Stimulated activated CD4-positive, alpha-beta T cell treated with anti-CD3 and anti-CD28 coated beads, Interleukin-12 subunit alpha, Interleukin-12 subunit beta, amount 100 ng/mL, for 24 hours (primary cell): ENCODE data around the gene PALM3.
"Not testable (repeated sequence)": the region's sequence is repeated elsewhere in the genome, so short reads cannot be mapped to it uniquely, and the experiment has no call there.

Experiments
- DNase-seq, 2 experiments: peaks; one replicate each; pipeline ENCODE4 v3.0.0-alpha.2; 2020; ENCODE audit warnings: low read depth in 2 of 2

PALM3 gene

GRCh38 chr19:14059652-14060155 is 2.2 kb downstream of the PALM3 start:
- no peak for DNase-seq

- no peak for DNase-seq
Measured at GRCh38 chr19:14059093-14059480, 2.8 kb downstream of the PALM3 start.

- no peak for DNase-seq
Measured at GRCh38 chr19:14058182-14059092, 3.4 kb downstream of the PALM3 start.

GRCh38 chr19:14056741-14057356 is 5.0 kb downstream of the PALM3 start:
- DNase-seq, result no peak

GRCh38 chr19:14056069-14056666 is 5.7 kb downstream of the PALM3 start:
- no peak for DNase-seq

- no peak for DNase-seq
Measured at GRCh38 chr19:14055396-14055795, 6.5 kb downstream of the PALM3 start.

- no peak for DNase-seq
Measured at GRCh38 chr19:14054721-14055120, 7.2 kb downstream of the PALM3 start.

GRCh38 chr19:14054099-14054498 is 7.8 kb downstream of the PALM3 start:
- DNase-seq, result no peak

- DNase-seq, result no peak
Measured at GRCh38 chr19:14053500-14053899, 8.4 kb downstream of the PALM3 start.

GRCh38 chr19:14053032-14053431 is 8.8 kb downstream of the PALM3 start:
- no peak for DNase-seq

GRCh38 chr19:14052470-14052869 is 9.4 kb downstream of the PALM3 start:
- no peak for DNase-seq

GRCh38 chr19:14051980-14052379 is 9.9 kb downstream of the PALM3 start:
- DNase-seq, result no peak

GRCh38 chr19:14050961-14051360 is 10.9 kb downstream of the PALM3 start:
- not testable (repeated sequence) for DNase-seq

- DNase-seq, result no peak
Measured at GRCh38 chr19:14050512-14050911, 11.4 kb downstream of the PALM3 start.

GRCh38 chr19:14048443-14049153 is 13.3 kb downstream of the PALM3 start:
- DNase-seq, result peak; percentile 52 to 77

GRCh38 chr19:14047866-14048265 is 14.0 kb downstream of the PALM3 start:
- DNase-seq, result not testable (repeated sequence)

- DNase-seq, result not testable (repeated sequence)
Measured at GRCh38 chr19:14042659-14043608, 18.9 kb downstream of the PALM3 start.

GRCh38 chr19:14039181-14039580 is 22.7 kb downstream of the PALM3 start:
- no peak for DNase-seq

- no peak for DNase-seq
Measured at GRCh38 chr19:14035706-14036105, 26.2 kb downstream of the PALM3 start.

- not testable (repeated sequence) for DNase-seq
Measured at GRCh38 chr19:14035159-14035558, 26.7 kb downstream of the PALM3 start.

GRCh38 chr19:14033946-14034345 is 27.9 kb downstream of the PALM3 start:
- DNase-seq, result no peak
